ENCODE results near the gene CPAMD8. TPM values are rescaled to one million over a fixed set of nuclear protein-coding genes. Genes with fewer than 3 reads are reported as not detected.

CPAMD8 gene
- total RNA-seq, 1 donor from 2014 or later, result 4.9 TPM

GRCh38 chr19:16889883-16890460, 136.6 kb downstream of the CPAMD8 start:
- DNase-seq (ENCODE audit: low spot score), result no peak
- no peak overlapping the region for H3K4me3 Mint-ChIP-seq (ENCODE audit: unreplicated experiment)
- H3K36me3 Mint-ChIP-seq (ENCODE audit: low read depth), result no peaks in the 10 kb centered on the region
- TF ChIP-seq CTCF (IDR thresholded peaks at IDR 0.05), result no peak
- H3K9me3 Mint-ChIP-seq (ENCODE audit: low read depth), result no peaks in the 10 kb centered on the region
- H3K4me1 Mint-ChIP-seq (ENCODE audit: low read depth), result peaks cover 2% of the 10 kb centered on the region
- no peaks in the 10 kb centered on the region for H3K27me3 Mint-ChIP-seq (ENCODE audit: low read depth)
- no peak overlapping the region for H3K27ac Mint-ChIP-seq (ENCODE audit: unreplicated experiment)

GRCh38 chr19:16889366-16889882, 137.2 kb downstream of the CPAMD8 start:
- Mint-ChIP-seq H3K27ac (ENCODE audit: unreplicated experiment) (no peak overlapping the region), H3K4me3 (ENCODE audit: unreplicated experiment) (no peak overlapping the region), H3K4me1 (ENCODE audit: low read depth) (peaks cover 2% of the 10 kb centered on the region), H3K27me3 (ENCODE audit: low read depth) (no peaks in the 10 kb centered on the region), H3K36me3 (ENCODE audit: low read depth) (no peaks in the 10 kb centered on the region), H3K9me3 (ENCODE audit: low read depth) (no peaks in the 10 kb centered on the region)
- TF ChIP-seq CTCF (IDR thresholded peaks at IDR 0.05), result no peak
- DNase-seq (ENCODE audit: low spot score), result no peak

- no peak within 1 kb of the TSS for H3K27ac Mint-ChIP-seq (ENCODE audit: unreplicated experiment)
- H3K4me1 Mint-ChIP-seq (ENCODE audit: low read depth), result peaks cover 2% of the 10 kb centered on the region
- no peaks in the 10 kb centered on the region for H3K27me3 Mint-ChIP-seq (ENCODE audit: low read depth)
- TF ChIP-seq CTCF (IDR thresholded peaks at IDR 0.05), result no peak
- no peaks in the 10 kb centered on the region for H3K9me3 Mint-ChIP-seq (ENCODE audit: low read depth)
- no peaks in the 10 kb centered on the region for H3K36me3 Mint-ChIP-seq (ENCODE audit: low read depth)
- DNase-seq (ENCODE audit: low spot score), result peak; percentile 87
- no peak within 1 kb of the TSS for H3K4me3 Mint-ChIP-seq (ENCODE audit: unreplicated experiment)
Measured at GRCh38 chr19:16888629-16889365, 137.8 kb downstream of the CPAMD8 start, which contains the start of gene F2RL3. Gene F2RL3, plus strand, starts transcription at chr19:16888999. Its CDS starts 191 bp downstream, at chr19:16889190.

GRCh38 chr19:16887353-16888265, 139.0 kb downstream of the CPAMD8 start:
- Mint-ChIP-seq H3K36me3 (ENCODE audit: low read depth) (no peaks in the 10 kb centered on the region), H3K9me3 (ENCODE audit: low read depth) (no peaks in the 10 kb centered on the region), H3K27me3 (ENCODE audit: low read depth) (no peaks in the 10 kb centered on the region), H3K4me3 (ENCODE audit: unreplicated experiment) (no peak overlapping the region), H3K4me1 (ENCODE audit: low read depth) (peaks cover 6% of the 10 kb centered on the region), H3K27ac (ENCODE audit: unreplicated experiment) (no peak overlapping the region)
- no peak for TF ChIP-seq CTCF (IDR thresholded peaks at IDR 0.05)
- no peak for DNase-seq (ENCODE audit: low spot score)

Data from chondrocyte (in vitro differentiated cells).